Breast epithelium (tissue), 3 donors: ENCODE results near the gene ENOX1.

Experiments used
- POLR2A ChIP-seq: fragments of 450-650 bp; IDR thresholded peaks from one replicate; pipeline ENCODE4 v1.6.1; 2016; ENCODE audit warnings: antibody characterized with exemption, mild to moderate bottlenecking, moderate library complexity
- TF ChIP-seq, protein P1 (sequence below), 3 donors: fragments of 450-650 bp; IDR thresholded peaks; one replicate each; pipeline ENCODE4 v1.5.1; 2016 to 2017; ENCODE audit warnings: antibody characterized with exemption in 3 of 3, mild to moderate bottlenecking in 3 of 3, moderate library complexity in 3 of 3

DNA sequence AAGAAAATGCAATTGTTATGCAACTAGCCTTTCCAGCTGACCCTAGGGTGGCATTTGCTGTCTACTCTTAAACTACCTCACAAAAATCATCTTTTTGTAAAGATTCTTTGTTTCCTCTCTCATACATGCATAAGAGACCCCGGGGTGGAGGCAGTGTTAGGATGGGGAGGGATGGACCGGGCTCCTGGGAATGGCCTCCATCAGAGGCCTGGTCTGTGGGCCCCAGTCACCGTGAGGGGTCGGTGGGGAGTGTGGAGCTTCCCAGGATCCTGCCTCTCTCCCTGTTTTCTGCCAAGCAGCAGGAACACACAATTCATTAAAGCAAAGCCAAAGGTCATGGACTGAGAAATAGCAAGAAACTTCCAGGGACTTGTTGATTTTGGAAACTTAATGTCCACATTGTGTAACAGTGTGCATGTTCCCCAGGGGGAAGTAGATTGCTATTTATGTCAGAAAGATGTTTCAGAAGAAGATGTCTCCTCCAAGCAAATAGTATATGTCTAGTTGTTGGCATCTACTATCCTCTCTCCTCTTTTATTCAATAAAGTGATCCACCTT, 241.4 kb downstream of the ENOX1 start:
- TF ChIP-seq POLR2A: no peak
- TF ChIP-seq, protein P1, sequence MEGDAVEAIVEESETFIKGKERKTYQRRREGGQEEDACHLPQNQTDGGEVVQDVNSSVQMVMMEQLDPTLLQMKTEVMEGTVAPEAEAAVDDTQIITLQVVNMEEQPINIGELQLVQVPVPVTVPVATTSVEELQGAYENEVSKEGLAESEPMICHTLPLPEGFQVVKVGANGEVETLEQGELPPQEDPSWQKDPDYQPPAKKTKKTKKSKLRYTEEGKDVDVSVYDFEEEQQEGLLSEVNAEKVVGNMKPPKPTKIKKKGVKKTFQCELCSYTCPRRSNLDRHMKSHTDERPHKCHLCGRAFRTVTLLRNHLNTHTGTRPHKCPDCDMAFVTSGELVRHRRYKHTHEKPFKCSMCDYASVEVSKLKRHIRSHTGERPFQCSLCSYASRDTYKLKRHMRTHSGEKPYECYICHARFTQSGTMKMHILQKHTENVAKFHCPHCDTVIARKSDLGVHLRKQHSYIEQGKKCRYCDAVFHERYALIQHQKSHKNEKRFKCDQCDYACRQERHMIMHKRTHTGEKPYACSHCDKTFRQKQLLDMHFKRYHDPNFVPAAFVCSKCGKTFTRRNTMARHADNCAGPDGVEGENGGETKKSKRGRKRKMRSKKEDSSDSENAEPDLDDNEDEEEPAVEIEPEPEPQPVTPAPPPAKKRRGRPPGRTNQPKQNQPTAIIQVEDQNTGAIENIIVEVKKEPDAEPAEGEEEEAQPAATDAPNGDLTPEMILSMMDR (IDR thresholded peaks at IDR 0.05): no peak
